HEK293T (cell line): ENCODE measurements around the gene PLEKHD1.

Experiments used
- HDGF ChIP-seq: fragments of 450-650 bp; IDR thresholded peaks from 2 replicates; pipeline ENCODE4 v1.6.1; 2017; ENCODE audit warnings: antibody characterized with exemption, borderline replicate concordance
- L3MBTL2 ChIP-seq: fragments of 450-650 bp; conservative IDR thresholded peaks from 2 replicates; pipeline ENCODE4 v1.6.1; 2016; ENCODE audit warnings: mild to moderate bottlenecking
- SP1 ChIP-seq: fragments of 450-650 bp; IDR thresholded peaks from 2 replicates; pipeline ENCODE4 v1.6.1; 2017
- SUZ12 ChIP-seq: fragments of 450-650 bp; IDR thresholded peaks from 2 replicates; pipeline ENCODE4 v1.6.1; 2016; ENCODE audit warnings: mild to moderate bottlenecking
- ZNF384 ChIP-seq: fragments of 450-650 bp; IDR thresholded peaks from 2 replicates; pipeline ENCODE4 v1.6.1; 2016

- no peak for TF ChIP-seq HDGF
- no peak for TF ChIP-seq SP1
- TF ChIP-seq SUZ12: no peak
- no peak for TF ChIP-seq L3MBTL2
- no peak for TF ChIP-seq ZNF384
These were observed 46.6 kb downstream of the PLEKHD1 start for GRCh38 chr14:69531135-69531534.
